Trophoblast cell (in vitro differentiated cells and primary cell): ENCODE data around the gene MIA2.

Source experiments
- DNase-seq, 2 donors: peaks; one replicate each; pipeline ENCODE4 v3.0.0-alpha.2; 2016
- H2AFZ ChIP-seq: 2 replicates; pipeline ENCODE4 v1.6.1; 2013; ENCODE audit warnings: low read length, moderate library complexity, mild to moderate bottlenecking; ENCODE audit not compliant: insufficient read depth, poor library complexity
- H2AK5ac ChIP-seq: 2 replicates; pipeline ENCODE4 v1.6.1; 2013; ENCODE audit warnings: mild to moderate bottlenecking, low read length
- H2BK120ac ChIP-seq: 2 replicates; pipeline ENCODE4 v1.6.1; 2013; ENCODE audit warnings: low read length, mild to moderate bottlenecking, moderate library complexity; ENCODE audit not compliant: insufficient read depth, poor library complexity
- H2BK12ac ChIP-seq: 2 replicates; pipeline ENCODE4 v1.6.1; 2013; ENCODE audit warnings: mild to moderate bottlenecking, low read length, moderate library complexity
- H2BK5ac ChIP-seq: 2 replicates; pipeline ENCODE4 v1.6.1; 2013; ENCODE audit warnings: low read length, low read depth, moderate library complexity, mild to moderate bottlenecking; ENCODE audit not compliant: poor library complexity
- H3K14ac ChIP-seq: 2 replicates; pipeline ENCODE4 v1.6.1; 2013; ENCODE audit warnings: mild to moderate bottlenecking, low read length
- H3K18ac ChIP-seq: 2 replicates; pipeline ENCODE4 v1.6.1; 2013; ENCODE audit warnings: mild to moderate bottlenecking, low read length
- H3K23ac ChIP-seq: 2 replicates; pipeline ENCODE4 v1.6.1; 2013; ENCODE audit warnings: low read length
- H3K27ac ChIP-seq: 2 replicates; pipeline ENCODE4 v1.5.1; 2013; ENCODE audit warnings: low read depth, mild to moderate bottlenecking, inconsistent platforms, low read length, moderate library complexity
- H3K27me3 ChIP-seq: 2 replicates; pipeline ENCODE4 v1.6.1; 2013; ENCODE audit warnings: inconsistent platforms, mild to moderate bottlenecking, low read length, moderate library complexity; ENCODE audit not compliant: insufficient read depth
- H3K36me3 ChIP-seq, 2 experiments: 1 replicate in 1 of 2; 2 replicates in 1 of 2; pipeline ENCODE4 v1.6.1; 2013; ENCODE audit warnings: low read length in 2 of 2, mild to moderate bottlenecking in 2 of 2, moderate library complexity in 1 of 2; ENCODE audit not compliant: insufficient read depth in 2 of 2, control insufficient read depth in 1 of 2
- H3K4ac ChIP-seq: 2 replicates; pipeline ENCODE4 v1.6.1; 2013; ENCODE audit warnings: low read depth, mild to moderate bottlenecking, low read length, moderate library complexity
- H3K4me1 ChIP-seq, 2 experiments: 1 replicate in 1 of 2; 2 replicates in 1 of 2; pipeline ENCODE4 v1.6.1; 2013; ENCODE audit warnings: low read length in 2 of 2, mild to moderate bottlenecking in 2 of 2, moderate library complexity in 1 of 2; ENCODE audit not compliant: insufficient read depth in 2 of 2, control insufficient read depth in 1 of 2
- H3K4me2 ChIP-seq: 2 replicates; pipeline ENCODE4 v1.6.1; 2013; ENCODE audit warnings: inconsistent platforms, mild to moderate bottlenecking, low read length, moderate library complexity
- H3K4me3 ChIP-seq: 2 replicates; pipeline ENCODE4 v1.5.1; 2013; ENCODE audit warnings: mild to moderate bottlenecking, low read depth, low read length, inconsistent platforms
- H3K79me1 ChIP-seq: one replicate; pipeline ENCODE4 v1.6.1; 2013; ENCODE audit warnings: low read length
- H3K79me2 ChIP-seq: 2 replicates; pipeline ENCODE4 v1.6.1; 2013; ENCODE audit warnings: low read length, mild to moderate bottlenecking; ENCODE audit not compliant: control insufficient read depth, insufficient read depth, poor library complexity
- H3K9ac ChIP-seq: 2 replicates; pipeline ENCODE4 v1.6.1; 2013; ENCODE audit warnings: mild to moderate bottlenecking, low read length
- H3K9me3 ChIP-seq: 2 replicates; pipeline ENCODE4 v1.6.1; 2013; ENCODE audit warnings: low read depth, mild to moderate bottlenecking, control low read depth, inconsistent platforms, low read length; ENCODE audit not compliant: insufficient read depth
- H4K12ac ChIP-seq: 2 replicates; pipeline ENCODE4 v1.6.1; 2013; ENCODE audit warnings: low read depth, mild to moderate bottlenecking, low read length, moderate library complexity
- H4K8ac ChIP-seq: 2 replicates; pipeline ENCODE4 v1.6.1; 2013; ENCODE audit warnings: low read depth, mild to moderate bottlenecking, low read length, moderate library complexity
- H4K91ac ChIP-seq: one replicate; pipeline ENCODE4 v1.6.1; 2013; ENCODE audit warnings: low read depth, mild to moderate bottlenecking, low read length, moderate library complexity
- WGBS: extraction: QIAGEN DNeasy Blood & Tissue Kit; methylation state at CpG from one replicate; pipeline ENCODE4 v1.1.7; 2013; ENCODE audit warnings: missing lambda C conversion rate; ENCODE audit not compliant: insufficient read length, insufficient coverage; ENCODE audit errors: extremely low coverage; 5-methylcytosine and 5-hydroxymethylcytosine counted together

MIA2 gene

DNA sequence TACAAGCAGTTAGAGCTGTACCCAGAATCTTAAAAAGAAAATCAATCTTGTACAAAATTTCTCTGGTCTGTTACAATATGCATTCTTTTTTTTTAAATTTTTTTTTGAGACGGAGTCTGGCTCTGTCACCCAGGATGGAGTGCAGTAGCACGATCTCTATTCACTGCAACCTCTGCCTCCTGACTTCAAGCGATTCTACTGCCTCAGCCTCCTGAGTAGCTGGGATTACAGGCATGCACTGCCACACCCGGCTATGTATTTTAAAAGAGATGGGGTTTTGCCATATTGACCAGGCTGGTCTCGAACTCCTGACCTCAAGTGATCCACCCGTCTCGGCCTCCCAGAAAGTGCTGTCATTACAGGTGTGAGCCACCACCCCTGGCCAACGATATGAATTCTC, 194.4 kb downstream of the MIA2 start:
- Histone ChIP-seq H3K79me1 (peaks cover 8% of the 10 kb centered on the region), H3K4me3 (no peak overlapping the region), H3K36me3 (no peaks in the 10 kb centered on the region), H4K91ac (no peak overlapping the region), H2AK5ac (no peak overlapping the region), H3K18ac (no peak overlapping the region), H3K23ac (no peak overlapping the region), H3K4ac (no peak overlapping the region), H2BK120ac (no peak overlapping the region), H4K12ac (no peak overlapping the region), H3K27me3 (no peaks in the 10 kb centered on the region), H4K8ac (no peak overlapping the region), H3K9ac (no peak overlapping the region), H3K14ac (no peak overlapping the region), H3K9me3 (no peaks in the 10 kb centered on the region), H2BK5ac (no peak overlapping the region), H3K79me2 (peaks cover 6% of the 10 kb centered on the region), H3K4me1 (peaks cover 2 to 4% of the 10 kb centered on the region in 2 experiments), H2AFZ (no peak overlapping the region), H3K27ac (no peak overlapping the region), H3K4me2 (no peak overlapping the region), H2BK12ac (no peak overlapping the region)
- DNase-seq, result no peak
- no CpG with 5 or more reads among the region's 8 CpGs for WGBS

DNA sequence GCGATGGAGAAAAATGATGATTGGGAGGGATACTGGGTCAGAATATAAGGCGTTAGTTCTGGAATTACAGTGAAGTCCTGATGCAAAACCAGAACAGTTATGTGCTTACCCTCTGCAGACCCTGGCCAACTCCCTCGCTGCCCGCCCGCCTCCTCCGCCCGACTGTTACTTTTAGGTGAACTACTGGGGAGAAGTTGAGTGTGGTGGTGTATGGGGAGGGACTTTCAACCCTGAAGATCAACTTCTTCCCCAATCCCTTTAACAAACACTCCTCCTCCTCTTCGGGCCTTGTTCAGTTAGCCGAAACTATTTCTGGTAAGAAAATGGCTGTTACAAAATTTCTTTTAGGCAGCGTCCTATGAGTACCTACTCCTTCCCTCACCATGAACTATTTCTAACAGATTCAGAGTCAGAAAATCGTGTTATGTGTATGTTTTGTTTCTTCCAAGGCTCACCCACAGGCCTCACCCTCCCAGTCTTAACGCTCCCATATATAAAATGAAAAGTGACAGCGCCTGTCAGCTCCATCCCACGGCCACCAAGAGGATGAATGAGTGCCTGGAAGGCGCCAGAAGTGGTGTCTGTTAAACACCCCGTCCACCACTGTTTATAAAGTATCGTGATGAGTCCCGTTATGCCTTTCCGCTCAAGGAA, 197.2 kb downstream of the MIA2 start:
- DNase-seq, result peak in 1 of 2 donors; percentile 2
- peak overlapping the region; percentile 86 for H3K9ac ChIP-seq
- no peak overlapping the region for H3K14ac ChIP-seq
- no peaks in the 10 kb centered on the region for H3K27me3 ChIP-seq
- H3K4me1 ChIP-seq, result peaks cover 4 to 6% of the 10 kb centered on the region in 2 experiments
- H3K27ac ChIP-seq, result no peak overlapping the region
- H2BK12ac ChIP-seq, result no peak overlapping the region
- H2BK120ac ChIP-seq, result no peak overlapping the region
- no peak overlapping the region for H4K8ac ChIP-seq
- H3K18ac ChIP-seq, result peak overlapping the region; percentile 47
- no peaks in the 10 kb centered on the region for H3K36me3 ChIP-seq
- no peak overlapping the region for H2AK5ac ChIP-seq
- H4K91ac ChIP-seq, result no peak overlapping the region
- H3K79me2 ChIP-seq, result peaks cover 6% of the 10 kb centered on the region
- H4K12ac ChIP-seq, result no peak overlapping the region
- H3K79me1 ChIP-seq, result peaks cover 8% of the 10 kb centered on the region
- peak overlapping the region; percentile 47 for H2AFZ ChIP-seq
- H3K23ac ChIP-seq, result no peak overlapping the region
- H3K9me3 ChIP-seq, result no peaks in the 10 kb centered on the region
- peak overlapping the region; percentile 98 for H3K4me3 ChIP-seq
- WGBS, result 100% methylated on average over 2 of the region's 19 CpGs
- no peak overlapping the region for H2BK5ac ChIP-seq
- peak overlapping the region; percentile 74 for H3K4me2 ChIP-seq
- H3K4ac ChIP-seq, result peak overlapping the region; percentile 7

DNA sequence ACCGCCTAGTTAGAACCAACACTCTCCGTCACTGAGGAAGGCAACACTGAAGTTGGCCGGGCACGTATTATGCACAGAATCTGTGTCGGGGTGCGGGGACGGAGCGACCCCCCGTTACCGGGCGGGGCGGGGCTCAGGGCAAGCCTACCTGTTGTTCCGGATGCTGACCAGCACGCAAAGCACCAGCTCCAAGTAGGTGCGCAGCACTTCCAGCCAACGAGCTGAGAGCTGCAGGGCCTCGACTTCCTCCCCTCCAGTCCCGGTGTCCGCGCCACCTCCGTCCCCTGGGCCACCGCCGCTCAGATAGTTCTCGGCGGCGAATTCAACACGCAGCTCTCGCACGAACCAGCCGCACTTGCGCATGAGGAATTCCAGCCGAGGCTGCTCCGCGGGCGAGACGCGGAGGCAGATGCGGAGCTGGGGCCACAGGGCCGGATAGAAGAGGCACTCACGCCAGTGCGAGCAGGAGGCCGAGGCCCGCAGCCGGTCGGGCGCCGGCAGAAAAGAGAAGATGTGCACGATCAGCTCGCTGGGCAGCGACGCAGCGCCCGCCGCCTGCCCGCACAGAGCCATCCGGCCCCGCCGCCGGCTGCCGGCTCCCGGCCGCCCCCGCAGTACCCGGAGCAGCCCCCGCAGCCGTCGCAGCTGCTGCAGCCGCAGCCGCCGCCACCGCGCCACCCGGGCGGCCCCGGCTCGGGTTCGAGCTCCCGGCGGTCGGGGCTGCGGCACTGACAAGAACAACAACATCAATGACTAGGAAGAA, 197.9 kb downstream of the MIA2 start:
- H3K4ac ChIP-seq, result peak overlapping the region; percentile 83
- no peak overlapping the region for H4K12ac ChIP-seq
- peak overlapping the region; percentile 99 for H3K18ac ChIP-seq
- peaks cover 6% of the 10 kb centered on the region for H3K79me2 ChIP-seq
- H2BK5ac ChIP-seq, result peak overlapping the region; percentile 100
- peak overlapping the region; percentile 98 for H3K4me3 ChIP-seq
- H3K36me3 ChIP-seq, result no peaks in the 10 kb centered on the region
- peak overlapping the region; percentile 97 for H3K27ac ChIP-seq
- no peaks in the 10 kb centered on the region for H3K9me3 ChIP-seq
- peaks cover 8% of the 10 kb centered on the region for H3K79me1 ChIP-seq
- peak overlapping the region; percentile 53 for H3K14ac ChIP-seq
- peak overlapping the region; percentile 99 for H2BK120ac ChIP-seq
- H3K9ac ChIP-seq, result peak overlapping the region; percentile 86
- peak overlapping the region; percentile 74 for H3K4me2 ChIP-seq
- peak overlapping the region; percentile 99 for H4K91ac ChIP-seq
- H2AK5ac ChIP-seq, result no peak overlapping the region
- H3K4me1 ChIP-seq, result peaks cover 4 to 6% of the 10 kb centered on the region in 2 experiments
- peak overlapping the region; percentile 98 for H4K8ac ChIP-seq
- H3K27me3 ChIP-seq, result no peaks in the 10 kb centered on the region
- no CpG with 5 or more reads among the region's 81 CpGs for whole genome bisulfite sequencing
- DNase-seq, result peak; percentile 51 to 72
- no peak overlapping the region for H2BK12ac ChIP-seq
- peak overlapping the region; percentile 97 for H2AFZ ChIP-seq
- H3K23ac ChIP-seq, result peak overlapping the region; percentile 43

DNA sequence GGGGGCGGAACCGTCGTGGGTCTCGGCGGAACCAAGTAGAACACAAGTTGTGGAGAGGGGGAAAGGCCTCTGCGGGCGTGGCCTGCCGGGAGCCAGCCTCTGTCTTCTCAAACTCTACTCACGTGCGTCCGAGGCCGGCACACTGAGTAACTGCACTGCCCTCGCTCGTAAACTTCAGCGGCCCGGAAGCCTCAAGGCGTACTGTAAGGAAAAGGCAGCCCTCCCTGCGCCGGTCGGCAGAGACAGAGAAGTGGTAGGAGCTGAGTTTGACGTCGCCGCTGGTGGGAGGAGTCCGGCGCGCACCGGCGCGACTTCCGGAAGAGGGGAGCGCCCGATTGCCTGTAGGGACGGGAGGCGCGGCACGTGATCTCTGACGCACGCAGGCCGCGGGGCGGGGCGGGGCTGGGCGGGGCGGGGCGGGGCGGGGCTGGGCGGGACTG, 198.5 kb downstream of the MIA2 start, which contains the start of gene FBXO33:
FBXO33 (minus strand) TSS at position 255 of the 440 bp plus-strand sequence. CDS start 271 bp downstream, outside the sequence.
- peaks cover 6% of the 10 kb centered on the region for H3K79me2 ChIP-seq
- peak within 1 kb of the TSS; percentile 99 for H3K18ac ChIP-seq
- H2BK12ac ChIP-seq, result peak within 1 kb of the TSS; percentile 93
- no peaks in the 10 kb centered on the region for H3K36me3 ChIP-seq
- H3K23ac ChIP-seq, result peak within 1 kb of the TSS; percentile 43
- no peaks in the 10 kb centered on the region for H3K27me3 ChIP-seq
- no peak within 1 kb of the TSS for H2AK5ac ChIP-seq
- H3K9ac ChIP-seq, result peak within 1 kb of the TSS; percentile 94
- H3K27ac ChIP-seq, result peak within 1 kb of the TSS; percentile 97
- H3K4ac ChIP-seq, result peak within 1 kb of the TSS; percentile 83
- H3K4me2 ChIP-seq, result peak within 1 kb of the TSS; percentile 81
- no CpG with 5 or more reads among the region's 47 CpGs for WGBS
- no peaks in the 10 kb centered on the region for H3K9me3 ChIP-seq
- peaks cover 8% of the 10 kb centered on the region for H3K79me1 ChIP-seq
- peak within 1 kb of the TSS; percentile 98 for H3K4me3 ChIP-seq
- H4K8ac ChIP-seq, result peak within 1 kb of the TSS; percentile 98
- H2AFZ ChIP-seq, result peak within 1 kb of the TSS; percentile 97
- H4K91ac ChIP-seq, result peak within 1 kb of the TSS; percentile 99
- peaks cover 4 to 6% of the 10 kb centered on the region in 2 experiments for H3K4me1 ChIP-seq
- peak within 1 kb of the TSS; percentile 99 for H2BK120ac ChIP-seq
- peak within 1 kb of the TSS; percentile 100 for H2BK5ac ChIP-seq
- peak; percentile 91 to 94 for DNase-seq
- H3K14ac ChIP-seq, result peak within 1 kb of the TSS; percentile 95
- H4K12ac ChIP-seq, result peak within 1 kb of the TSS; percentile 93
